Inferior parietal cortex (tissue), 1 donor: Measurements from ENCODE around the gene IER5.
A peak's percentile ranks its signal among the peaks of the same experiment; 100 is the strongest.

Experiments
- DNase-seq: peaks from one replicate; pipeline ENCODE4 v3.0.0-alpha.2; 2016; ENCODE audit errors: extremely low spot score

Gene IER5

GRCh38 chr1:181099152-181100014, 10.9 kb downstream of the IER5 start:
- DNase-seq: peak; percentile 31

GRCh38 chr1:181100015-181100905, 11.8 kb downstream of the IER5 start:
- DNase-seq: no peak

GRCh38 chr1:181100934-181101333, 12.4 kb downstream of the IER5 start:
- DNase-seq: no peak

- DNase-seq: no peak
These were observed 13.2 kb downstream of the IER5 start for GRCh38 chr1:181101581-181102226.

GRCh38 chr1:181102841-181103240, 14.3 kb downstream of the IER5 start:
- DNase-seq: no peak

GRCh38 chr1:181103399-181103798, 14.9 kb downstream of the IER5 start:
- no peak for DNase-seq

- DNase-seq: no peak
These were observed 15.7 kb downstream of the IER5 start for GRCh38 chr1:181104042-181104789.

GRCh38 chr1:181104790-181105133, 16.3 kb downstream of the IER5 start:
- no peak for DNase-seq

- peak; percentile 82 for DNase-seq
These were observed 16.9 kb downstream of the IER5 start for GRCh38 chr1:181105134-181106021.

GRCh38 chr1:181106022-181106312, 17.5 kb downstream of the IER5 start:
- DNase-seq: no peak

- no peak for DNase-seq
These were observed 18.0 kb downstream of the IER5 start for GRCh38 chr1:181106479-181106878.

GRCh38 chr1:181107711-181108110, 19.2 kb downstream of the IER5 start:
- DNase-seq: no peak

GRCh38 chr1:181108304-181108867, 19.9 kb downstream of the IER5 start:
- no peak for DNase-seq

GRCh38 chr1:181110013-181110412, 21.5 kb downstream of the IER5 start:
- DNase-seq: no peak

- DNase-seq: no peak
These were observed 23.1 kb downstream of the IER5 start for GRCh38 chr1:181111559-181111958.

- no peak for DNase-seq
These were observed 23.8 kb downstream of the IER5 start for GRCh38 chr1:181112071-181112929.

- no peak for DNase-seq
These were observed 24.6 kb downstream of the IER5 start for GRCh38 chr1:181113059-181113641.

- DNase-seq: no peak
These were observed 26.3 kb downstream of the IER5 start for GRCh38 chr1:181114574-181115367.
